SU-DHL-6 (cell line): ENCODE measurements around the gene FASTKD1.

Source experiments
- H2AFZ ChIP-seq: fragments of 200-600 bp; sonication (generic); 2 replicates; pipeline ENCODE4 v1.6.1; 2014; ENCODE audit warnings: low read depth, mild to moderate bottlenecking, moderate library complexity, mixed read lengths, antibody characterized with exemption, low read length; ENCODE audit not compliant: severe bottlenecking
- H3F3A ChIP-seq: fragments of 200-600 bp; shearing (Covaris generic); 2 replicates; pipeline ENCODE4 v1.6.0; 2016; ENCODE audit warnings: antibody characterized with exemption, mild to moderate bottlenecking; ENCODE audit not compliant: insufficient read depth
- H3K27ac ChIP-seq: fragments of 200-600 bp; sonication (generic); 2 replicates; pipeline ENCODE4 v1.5.1; 2016; ENCODE audit warnings: low read depth, mild to moderate bottlenecking, low read length, moderate library complexity, mixed read lengths
- H3K27me3 ChIP-seq: fragments of 200-600 bp; sonication (generic), shearing (Covaris generic); 2 replicates; pipeline ENCODE4 v1.6.0; 2014; ENCODE audit warnings: mild to moderate bottlenecking, low read length
- H3K36me3 ChIP-seq: fragments of 200-600 bp; sonication (generic); 2 replicates; pipeline ENCODE4 v1.6.1; 2014; ENCODE audit warnings: mild to moderate bottlenecking, low read length, mixed read lengths
- H3K4me2 ChIP-seq: fragments of 300-600, 200-600 bp; shearing (Covaris generic), sonication (generic); 2 replicates; pipeline ENCODE4 v1.6.0; 2014; ENCODE audit warnings: low read length, low read depth, mild to moderate bottlenecking; ENCODE audit not compliant: poor library complexity, severe bottlenecking
- H3K4me3 ChIP-seq: fragments of 200-600 bp; sonication (generic); 2 replicates; pipeline ENCODE4 v1.5.1; 2014; ENCODE audit warnings: antibody characterized with exemption, low read length, mild to moderate bottlenecking, mixed read lengths; ENCODE audit not compliant: insufficient read depth, poor library complexity, severe bottlenecking
- H3K79me2 ChIP-seq: fragments of 200-600 bp; sonication (generic); 2 replicates; pipeline ENCODE4 v1.6.1; 2014; ENCODE audit warnings: mild to moderate bottlenecking, low read length, moderate library complexity; ENCODE audit not compliant: insufficient read depth
- H3K9ac ChIP-seq: fragments of 200-600 bp; sonication (generic); 2 replicates; pipeline ENCODE4 v1.7.0; 2014; ENCODE audit warnings: mild to moderate bottlenecking, low read length
- H3K9me2 ChIP-seq: fragments of 200-600 bp; sonication (generic); replicated peaks from 2 replicates; pipeline ENCODE4 v1.6.1; 2014; ENCODE audit warnings: low read length; ENCODE audit not compliant: insufficient read depth
- H3K9me3 ChIP-seq: fragments of 200-600 bp; sonication (generic); 2 replicates; pipeline ENCODE4 v1.6.1; 2014; ENCODE audit warnings: low read length, mixed read lengths; ENCODE audit not compliant: insufficient read depth
- H4K20me1 ChIP-seq: fragments of 200-600 bp; sonication (generic); 2 replicates; pipeline ENCODE4 v1.6.1; 2014; ENCODE audit warnings: low read depth, mild to moderate bottlenecking, antibody characterized with exemption, low read length, moderate library complexity, mixed read lengths
- CTCF ChIP-seq: fragments of 200-600 bp; sonication (generic); IDR thresholded peaks from one replicate; pipeline ENCODE4 v1.5.1; 2017; ENCODE audit warnings: antibody characterized with exemption, mild to moderate bottlenecking, low read length, moderate library complexity; ENCODE audit not compliant: insufficient read depth, poor library complexity, severe bottlenecking
- EZH2phosphoT487 ChIP-seq: fragments of 200-600 bp; sonication (generic), shearing (Covaris generic); conservative IDR thresholded peaks from 2 replicates; pipeline ENCODE4 v1.6.1; 2018; ENCODE audit warnings: mild to moderate bottlenecking, antibody characterized with exemption, low read length, moderate library complexity, mixed read lengths

The FASTKD1 gene

GRCh38 chr2:169573160-169573973 lies at the start of gene FASTKD1:
Gene FASTKD1 (minus strand): TSS chr2:169573865. CDS start chr2:169572029, 1,836 bp downstream.
- Histone ChIP-seq H3K9me3 (no peaks in the 10 kb centered on the region), H3K79me2 (peaks cover 41% of the 10 kb centered on the region), H3K4me2 (peak within 1 kb of the TSS; percentile 94), H3K27ac (0 out of 2 replicates have a peak within 1 kb of the TSS, but pooled peaks have one; percentile 1), H3K27me3 (no peaks in the 10 kb centered on the region), H2AFZ (peak within 1 kb of the TSS; percentile 97), H3K9me2 (no peaks in the 10 kb centered on the region), H3K36me3 (no peaks in the 10 kb centered on the region; the same call in 1 of the 2 replicates), H3F3A (no peaks in the 10 kb centered on the region), H3K9ac (peak within 1 kb of the TSS; percentile 60), H4K20me1 (no peaks in the 10 kb centered on the region; the same call in 1 of the 2 replicates), H3K4me3 (peak within 1 kb of the TSS; percentile 66)
- TF ChIP-seq EZH2phosphoT487 (no peak), CTCF (no peak)

GRCh38 chr2:169623235-169623634 lies 49.6 kb upstream of the FASTKD1 start:
- Histone ChIP-seq H4K20me1 (no peaks in the 10 kb centered on the region; the same call in none of the 2 replicates), H3K9me2 (no peaks in the 10 kb centered on the region), H3K36me3 (peaks cover 20% of the 10 kb centered on the region; the same call in 1 of the 2 replicates), H3K27ac (no peak overlapping the region), H3K4me2 (no peak overlapping the region), H3K79me2 (peaks cover 15% of the 10 kb centered on the region), H3K27me3 (no peaks in the 10 kb centered on the region), H3K9me3 (no peaks in the 10 kb centered on the region), H2AFZ (no peak overlapping the region), H3K9ac (no peak overlapping the region), H3F3A (no peaks in the 10 kb centered on the region), H3K4me3 (no peak overlapping the region)
- TF ChIP-seq EZH2phosphoT487 (no peak), CTCF (no peak)

GRCh38 chr2:169620509-169620908 lies 46.8 kb upstream of the FASTKD1 start:
- Histone ChIP-seq H3K27me3 (no peaks in the 10 kb centered on the region), H3K27ac (no peak overlapping the region), H3K9me2 (no peaks in the 10 kb centered on the region), H2AFZ (no peak overlapping the region), H3K79me2 (peaks cover 18% of the 10 kb centered on the region), H3K4me2 (no peak overlapping the region), H3F3A (no peaks in the 10 kb centered on the region), H3K36me3 (peaks cover 26% of the 10 kb centered on the region), H3K4me3 (no peak overlapping the region), H3K9me3 (no peaks in the 10 kb centered on the region), H4K20me1 (no peaks in the 10 kb centered on the region; the same call in none of the 2 replicates), H3K9ac (no peak overlapping the region)
- no peak for TF ChIP-seq CTCF
- TF ChIP-seq EZH2phosphoT487 = no peak
